ENCODE measurements around the gene WNT5B. TPM values are rescaled to one million over a fixed set of nuclear protein-coding genes. Genes with fewer than 3 reads are reported as not detected.

The WNT5B gene
- not detected for total RNA-seq

- no peak for TF ChIP-seq CTCF (IDR thresholded peaks at IDR 0.05)
- ATAC-seq (no peak), DNase-seq (no peak)
- ChIA-PET CTCF (interaction anchor here (0.7 to 9.0 kb wide), 4 partner anchors 16 to 167 kb away, joined by 3 to 135 read pairs (median 7); no protein-coding TSS in a partner anchor), POLR2A (no interaction called here)
- peaks cover 14% of the 10 kb centered on the region for H3K4me1 Mint-ChIP-seq (ENCODE audit: low read depth)
- peaks cover 46% of the 10 kb centered on the region for H3K27me3 Mint-ChIP-seq
- intact Hi-C loops (cut with micrococcal nuclease) = no loop called here
- H3K27ac Mint-ChIP-seq = no peak within 1 kb of the TSS
- peak within 1 kb of the TSS; percentile 41 for H3K4me3 Mint-ChIP-seq
- H3K9me3 Mint-ChIP-seq = no peaks in the 10 kb centered on the region
- no peaks in the 10 kb centered on the region for H3K36me3 Mint-ChIP-seq (ENCODE audit: low read depth)
Observed at GRCh38 chr12:1628666-1629337, at the start of gene WNT5B. WNT5B (plus strand) TSS chr12:1629231; CDS start chr12:1631355, 2,124 bp downstream.

- Mint-ChIP-seq H3K27ac (no peak overlapping the region), H3K36me3 (ENCODE audit: low read depth) (no peaks in the 10 kb centered on the region), H3K4me1 (ENCODE audit: low read depth) (peaks cover 8% of the 10 kb centered on the region), H3K4me3 (no peak overlapping the region), H3K9me3 (no peaks in the 10 kb centered on the region), H3K27me3 (no peaks in the 10 kb centered on the region)
- ChIA-PET CTCF (interaction anchor here (1.1 to 10.4 kb wide), 3 partner anchors 13 to 462 kb away, joined by 3 to 177 read pairs (median 3); no protein-coding TSS in a partner anchor), POLR2A (no interaction called here)
- no peak for TF ChIP-seq CTCF (IDR thresholded peaks at IDR 0.05)
- ATAC-seq (no peak), DNase-seq (no peak)
- intact Hi-C loops (cut with micrococcal nuclease) = loop anchor here (5.0 kb wide), 1 partner anchor 463 kb away; no protein-coding TSS in a partner anchor
Observed at GRCh38 chr12:1579651-1580435, 49.2 kb upstream of the WNT5B start.

DNA sequence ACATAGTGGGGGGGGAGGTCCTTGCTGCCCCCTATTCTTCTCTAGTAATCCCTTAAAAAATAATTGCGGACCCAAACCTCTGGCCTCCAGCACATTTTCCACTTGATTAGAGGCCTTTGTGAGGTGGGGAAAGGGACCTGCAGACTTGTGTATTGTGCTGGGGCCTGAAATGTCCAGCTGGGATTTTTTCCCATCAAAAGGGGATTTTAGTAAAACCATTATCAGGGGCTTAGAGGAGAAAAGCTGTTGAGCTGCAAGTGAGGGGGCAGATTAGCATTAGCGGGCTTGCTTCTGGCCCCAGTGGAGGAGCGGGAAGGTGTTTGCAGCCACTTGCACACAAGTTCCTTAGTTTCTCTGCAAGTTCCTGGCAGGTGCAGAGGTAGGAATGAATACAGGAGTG is 48.5 kb upstream of the WNT5B start:
- CTCF ChIA-PET = interaction anchor here (10.4 kb wide), 1 partner anchor 463 kb away, joined by 177 read pairs; no protein-coding TSS in a partner anchor
- Mint-ChIP-seq H3K4me3 (no peak overlapping the region), H3K9me3 (no peaks in the 10 kb centered on the region), H3K27ac (no peak overlapping the region), H3K27me3 (no peaks in the 10 kb centered on the region), H3K36me3 (ENCODE audit: low read depth) (no peaks in the 10 kb centered on the region), H3K4me1 (ENCODE audit: low read depth) (peaks cover 8% of the 10 kb centered on the region)
- ATAC-seq = no peak
- no peak for TF ChIP-seq CTCF (IDR thresholded peaks at IDR 0.05)
- intact Hi-C loops (cut with micrococcal nuclease) = loop anchor here (5.0 kb wide), 1 partner anchor 463 kb away; no protein-coding TSS in a partner anchor
- no peak for DNase-seq
- POLR2A ChIA-PET = no interaction called here

DNA sequence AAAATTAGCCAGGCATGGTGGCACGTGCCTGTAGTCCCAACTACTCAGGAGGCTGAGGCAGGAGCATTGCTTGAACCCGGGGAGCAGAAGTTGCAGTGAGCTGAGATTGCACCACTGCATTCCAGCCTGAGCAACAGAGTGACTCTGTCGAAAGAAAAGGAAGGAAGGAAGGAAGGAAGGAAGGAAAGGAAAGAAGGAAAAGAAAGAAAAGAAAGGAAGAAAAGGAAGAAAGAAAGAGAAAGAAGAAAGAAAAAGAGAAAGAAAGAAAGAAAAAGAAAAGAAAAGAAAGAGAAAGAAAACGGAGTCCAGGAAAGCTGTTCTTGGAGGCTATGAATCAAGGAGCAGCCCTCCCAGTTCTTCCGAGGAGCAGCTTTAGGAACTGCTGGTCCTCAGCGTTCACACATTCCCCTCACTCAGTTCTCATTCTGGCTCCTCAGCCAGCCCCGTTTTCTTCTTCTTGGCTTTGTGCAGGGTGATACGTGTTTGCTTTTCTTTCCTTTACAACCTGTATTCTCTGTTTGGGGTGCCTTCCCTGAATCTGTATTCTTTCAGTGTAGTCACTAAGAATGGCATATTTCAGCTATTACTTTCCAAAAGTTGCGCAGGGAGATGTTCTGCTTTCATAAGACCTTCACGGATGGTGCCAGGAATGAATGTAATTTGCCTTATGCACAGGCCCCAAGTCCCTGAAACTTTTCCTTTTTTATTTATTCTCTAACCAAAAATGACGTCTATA is 46.9 kb upstream of the WNT5B start:
- TF ChIP-seq CTCF (IDR thresholded peaks at IDR 0.05) = no peak
- Mint-ChIP-seq H3K27me3 (no peaks in the 10 kb centered on the region), H3K4me3 (no peak overlapping the region), H3K9me3 (no peaks in the 10 kb centered on the region), H3K4me1 (ENCODE audit: low read depth) (peaks cover 8% of the 10 kb centered on the region), H3K27ac (no peak overlapping the region), H3K36me3 (ENCODE audit: low read depth) (no peaks in the 10 kb centered on the region)
- DNase-seq (no peak), ATAC-seq (no peak)
- POLR2A ChIA-PET = interaction anchor here (1.3 kb wide), 1 partner anchor 464 kb away, joined by 4 read pairs; no protein-coding TSS in a partner anchor
- intact Hi-C loops (cut with micrococcal nuclease) = loop anchor here (5.0 kb wide), 1 partner anchor 465 kb away; no protein-coding TSS in a partner anchor
- CTCF ChIA-PET = interaction anchor here (0.8 to 10.4 kb wide), 20 partner anchors 8 to 1006 kb away, joined by 3 to 177 read pairs (median 6); no protein-coding TSS in a partner anchor

Measured in activated CD8-positive, alpha-beta T cell treated with anti-CD3 and anti-CD28 coated beads for 36 hours (primary cell).